NT2/D1 (cell line): ENCODE measurements around the gene C2CD2.
A peak's percentile ranks its signal among the peaks of the same experiment; 100 is the strongest.

Experiments used
- DNase-seq: peaks from one replicate; pipeline ENCODE4 v3.0.0-alpha.2; 2011; ENCODE audit warnings: low read depth, low spot score
- H3K27me3 ChIP-seq: 2 replicates; pipeline ENCODE4 v1.6.0; 2011; ENCODE audit warnings: mild to moderate bottlenecking; ENCODE audit not compliant: insufficient read length, insufficient read depth
- H3K36me3 ChIP-seq: 2 replicates; pipeline ENCODE4 v1.6.1; 2011; ENCODE audit warnings: mild to moderate bottlenecking, low read length, mixed read lengths; ENCODE audit not compliant: insufficient read depth, insufficient read length
- H3K4me1 ChIP-seq: 2 replicates; pipeline ENCODE4 v1.5.1; 2011; ENCODE audit not compliant: insufficient read depth, insufficient read length
- H3K4me3 ChIP-seq: 2 replicates; pipeline ENCODE4 v1.5.1; 2011; ENCODE audit warnings: low read depth; ENCODE audit not compliant: insufficient read length
- H3K9ac ChIP-seq: 2 replicates; pipeline ENCODE4 v1.6.0; 2011; ENCODE audit warnings: low read depth; ENCODE audit not compliant: insufficient read length
- H3K9me3 ChIP-seq: 2 replicates; pipeline ENCODE4 v1.5.1; 2011; ENCODE audit warnings: mild to moderate bottlenecking, low read length; ENCODE audit not compliant: insufficient read depth
- SUZ12 ChIP-seq: IDR thresholded peaks from 2 replicates; pipeline ENCODE4 v1.6.1; 2011; ENCODE audit not compliant: insufficient read length, insufficient read depth; ENCODE audit errors: extremely low read depth
- YY1 ChIP-seq: IDR thresholded peaks from 2 replicates; pipeline ENCODE4 v1.6.1; 2011; ENCODE audit not compliant: insufficient read length, insufficient read depth
- ZNF274 ChIP-seq: IDR thresholded peaks from 2 replicates; pipeline ENCODE4 v1.6.1; 2011; ENCODE audit warnings: mild to moderate bottlenecking, low read depth, low read length

The C2CD2 gene

DNA sequence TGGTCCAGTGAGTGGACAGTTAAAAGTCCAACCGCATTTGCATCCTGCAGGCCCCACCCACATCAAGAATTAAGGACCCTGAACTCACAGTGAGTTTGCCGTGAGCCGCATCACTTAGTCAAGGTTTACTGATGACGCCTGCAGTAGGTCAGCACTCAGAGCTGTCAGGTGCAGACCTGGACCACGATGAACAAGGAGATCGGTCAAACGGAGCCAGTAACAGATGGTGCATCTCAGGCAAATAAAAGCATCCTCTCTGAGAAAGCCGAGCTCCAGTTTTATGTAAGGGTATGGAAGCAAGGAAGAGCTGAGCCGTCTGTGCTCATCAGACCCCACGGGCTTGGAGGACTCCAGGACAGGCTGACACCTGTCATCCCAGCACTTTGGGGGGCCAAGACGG, 79.2 kb downstream of the C2CD2 start:
- H3K27me3 ChIP-seq: no peaks in the 10 kb centered on the region
- no peaks in the 10 kb centered on the region for H3K9me3 ChIP-seq
- no peak overlapping the region for H3K4me3 ChIP-seq
- H3K9ac ChIP-seq: peak overlapping the region; percentile 14
- no peak for TF ChIP-seq YY1
- no peak for TF ChIP-seq SUZ12
- no peak for TF ChIP-seq ZNF274
- peaks cover 21% of the 10 kb centered on the region for H3K36me3 ChIP-seq
- DNase-seq: no peak
- peaks cover 13% of the 10 kb centered on the region for H3K4me1 ChIP-seq

DNA sequence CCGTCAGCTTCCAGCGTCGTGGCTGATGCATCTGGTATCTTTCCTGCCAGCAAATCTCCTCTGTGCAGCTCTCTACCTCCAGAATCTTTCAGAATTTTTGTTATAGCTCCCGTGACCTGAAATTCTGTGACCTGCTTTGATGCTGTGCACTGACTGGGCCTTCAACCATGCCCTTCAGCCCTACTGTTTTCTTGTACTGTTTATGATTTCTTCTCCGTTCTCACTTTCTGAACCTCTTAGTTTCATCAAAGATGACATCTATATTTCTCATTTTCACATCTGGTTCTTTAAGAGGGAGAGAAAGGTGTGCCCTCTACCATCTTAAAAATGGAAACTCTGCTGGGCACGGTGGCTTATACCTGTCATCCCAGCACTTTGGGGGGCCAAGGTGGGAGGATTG, 80.4 kb downstream of the C2CD2 start:
- no peaks in the 10 kb centered on the region for H3K27me3 ChIP-seq
- peaks cover 13% of the 10 kb centered on the region for H3K4me1 ChIP-seq
- no peak for DNase-seq
- H3K9me3 ChIP-seq: no peaks in the 10 kb centered on the region
- no peak for TF ChIP-seq YY1
- TF ChIP-seq SUZ12: no peak
- no peak for TF ChIP-seq ZNF274
- no peak overlapping the region for H3K9ac ChIP-seq
- no peak overlapping the region for H3K4me3 ChIP-seq
- H3K36me3 ChIP-seq: peaks cover 22% of the 10 kb centered on the region

DNA sequence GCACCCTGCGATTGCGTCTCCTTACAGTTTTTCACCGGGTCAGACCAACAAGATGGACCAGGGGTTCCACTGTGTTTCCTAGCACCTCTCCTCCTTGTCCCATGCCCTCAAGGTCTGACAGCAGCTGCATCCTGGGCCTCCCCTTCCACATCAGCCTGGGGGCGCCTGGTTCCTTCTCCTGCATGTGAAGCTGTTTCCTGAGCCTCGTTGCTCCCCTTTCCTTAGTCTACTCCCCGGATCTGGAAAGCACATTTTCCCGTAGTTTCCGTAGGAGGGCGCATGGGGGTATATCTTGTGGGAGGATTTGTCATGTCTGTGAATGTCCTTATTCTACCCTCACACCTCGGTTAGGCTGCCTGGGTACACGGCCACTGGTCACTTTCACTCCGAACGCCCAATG, 80.8 kb downstream of the C2CD2 start:
- peaks cover 13% of the 10 kb centered on the region for H3K4me1 ChIP-seq
- TF ChIP-seq YY1 (no peak), SUZ12 (no peak), ZNF274 (no peak)
- H3K36me3 ChIP-seq: peaks cover 22% of the 10 kb centered on the region
- DNase-seq: no peak
- no peak overlapping the region for H3K9ac ChIP-seq
- no peak overlapping the region for H3K4me3 ChIP-seq
- H3K27me3 ChIP-seq: no peaks in the 10 kb centered on the region
- no peaks in the 10 kb centered on the region for H3K9me3 ChIP-seq

GRCh38 chr21:41871293-41872030, 82.4 kb downstream of the C2CD2 start:
- no peaks in the 10 kb centered on the region for H3K9me3 ChIP-seq
- H3K9ac ChIP-seq: no peak overlapping the region
- no peak overlapping the region for H3K4me3 ChIP-seq
- DNase-seq: no peak
- TF ChIP-seq SUZ12 (no peak), YY1 (no peak), ZNF274 (no peak)
- H3K4me1 ChIP-seq: peaks cover 9% of the 10 kb centered on the region
- peaks cover 18% of the 10 kb centered on the region for H3K36me3 ChIP-seq
- no peaks in the 10 kb centered on the region for H3K27me3 ChIP-seq

DNA sequence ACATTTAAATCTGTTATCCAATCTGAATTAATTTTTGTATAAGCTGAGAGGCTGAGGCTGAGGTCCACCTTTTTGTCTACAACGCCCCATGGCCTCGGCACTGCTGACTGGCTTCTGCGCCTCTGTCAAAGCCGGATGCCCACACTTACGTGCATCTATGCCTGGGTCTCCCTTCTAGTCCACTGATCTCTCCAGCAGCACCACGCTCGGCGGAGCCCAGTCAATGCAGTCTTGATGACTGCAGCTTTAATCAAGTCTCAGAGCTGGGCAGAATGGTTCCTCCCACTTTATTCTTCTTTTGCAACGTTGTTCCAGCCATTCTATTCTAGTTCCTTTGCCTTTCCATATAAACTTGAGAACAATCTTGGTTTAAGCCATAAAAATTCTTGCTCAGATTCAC, 84.0 kb downstream of the C2CD2 start:
- TF ChIP-seq SUZ12 (no peak), ZNF274 (no peak), YY1 (no peak)
- no peak overlapping the region for H3K9ac ChIP-seq
- no peaks in the 10 kb centered on the region for H3K27me3 ChIP-seq
- no peak for DNase-seq
- H3K4me1 ChIP-seq: peaks cover 14% of the 10 kb centered on the region
- no peak overlapping the region for H3K4me3 ChIP-seq
- H3K36me3 ChIP-seq: peaks cover 13% of the 10 kb centered on the region
- H3K9me3 ChIP-seq: no peaks in the 10 kb centered on the region

DNA sequence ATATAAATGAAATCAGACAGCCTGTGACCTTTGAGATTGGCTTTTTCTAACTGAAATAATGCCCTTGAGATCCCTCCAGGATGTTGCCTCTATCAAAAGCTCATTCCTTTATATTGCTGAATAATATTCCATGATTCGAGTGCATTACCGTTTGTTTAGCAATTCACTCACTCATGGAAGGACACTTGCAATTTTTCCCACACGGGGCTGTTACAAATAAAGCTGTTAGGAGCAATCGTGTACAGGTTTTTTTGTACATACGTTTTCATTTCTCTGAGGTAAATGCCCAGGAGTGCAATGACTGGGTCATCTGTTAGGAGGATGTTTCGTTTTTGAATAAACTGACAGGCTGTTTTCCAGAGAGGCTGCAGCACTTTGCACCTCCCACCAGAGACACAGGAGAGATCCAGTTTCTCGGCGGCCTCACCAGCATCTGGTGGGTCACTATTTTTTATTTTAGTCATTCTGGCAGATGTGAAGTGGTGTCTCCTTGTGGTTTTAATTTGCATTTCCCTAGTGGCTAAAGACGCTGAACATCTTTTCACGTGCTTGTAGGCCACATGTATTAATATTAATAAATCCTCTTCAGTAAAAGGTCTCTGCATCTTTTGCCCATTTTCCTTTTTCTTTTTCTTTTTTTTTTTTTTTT, 85.6 kb downstream of the C2CD2 start:
- no peak for DNase-seq
- no peak for TF ChIP-seq ZNF274
- no peak for TF ChIP-seq SUZ12
- no peak for TF ChIP-seq YY1
- Histone ChIP-seq H3K9ac (no peak overlapping the region), H3K4me1 (peaks cover 17% of the 10 kb centered on the region), H3K36me3 (peaks cover 9% of the 10 kb centered on the region), H3K27me3 (no peaks in the 10 kb centered on the region), H3K4me3 (no peak overlapping the region), H3K9me3 (no peaks in the 10 kb centered on the region)

DNA sequence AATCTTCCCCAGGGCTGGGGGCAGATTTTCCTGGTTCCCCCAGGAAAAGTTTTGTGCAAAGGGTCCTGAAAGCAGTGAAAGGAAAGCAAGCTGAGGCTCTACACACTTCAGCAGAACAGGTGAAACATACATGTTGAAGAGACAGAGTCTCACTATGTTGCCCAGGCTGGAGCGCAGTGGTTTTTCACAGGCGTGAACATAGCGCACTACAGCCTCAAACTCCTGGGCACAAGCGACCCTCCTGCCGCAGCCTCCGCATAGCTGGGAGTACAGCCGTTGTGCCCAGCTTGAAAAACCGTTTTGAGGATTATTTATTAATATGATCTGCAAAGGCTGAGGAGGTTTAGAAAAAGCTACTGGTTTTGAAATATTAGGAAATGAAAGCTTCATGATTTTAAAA, 86.5 kb downstream of the C2CD2 start:
- H3K4me3 ChIP-seq: no peak overlapping the region
- H3K9me3 ChIP-seq: 0 out of 2 replicates have a peak, but pooled peaks cover 3% of the 10 kb centered on the region
- H3K9ac ChIP-seq: no peak overlapping the region
- no peak for DNase-seq
- H3K27me3 ChIP-seq: no peaks in the 10 kb centered on the region
- peaks cover 3% of the 10 kb centered on the region for H3K36me3 ChIP-seq
- peaks cover 11% of the 10 kb centered on the region for H3K4me1 ChIP-seq
- TF ChIP-seq SUZ12 (no peak), ZNF274 (no peak), YY1 (no peak)
